A549 treated with DMSO at 1 μM for 4 hours (cell line): ENCODE data around the gene ERAL1. TPM values are rescaled to one million over a fixed set of nuclear protein-coding genes. Genes with fewer than 3 reads are reported as not detected.

Experiments
- total RNA-seq: library from RNA; stranded (reverse); fragments of 200-300 nt; extraction: Qiagen RNA extraction; gene quantifications from 5 replicates; pipeline ENCODE4 v1.2.3, GENCODE V29; 2022; ENCODE audit warnings: low read depth

ERAL1 gene
- total RNA-seq, result 83.5 to 92.0 TPM (median 85.0 TPM) in 5 replicates

GRCh38 chr17:28854457-28855335 is at the start of gene ERAL1:
ERAL1 (plus strand) TSS chr17:28855016; CDS start chr17:28855035, 19 bp downstream.

GRCh38 chr17:28842282-28843012 is 12.4 kb upstream of the ERAL1 start, which contains the start of gene FAM222B:
FAM222B (minus strand) TSS chr17:28842790; CDS start chr17:28766667, 76,123 bp downstream.

GRCh38 chr17:28896884-28897768 is 42.3 kb downstream of the ERAL1 start, which contains the start of gene FLOT2:
FLOT2 (minus strand) TSS chr17:28897733; CDS start chr17:28897574, 159 bp downstream.

GRCh38 chr17:28902819-28903545 is 48.2 kb downstream of the ERAL1 start, which contains the start of gene DHRS13:
DHRS13 (minus strand) TSS chr17:28903079; CDS start chr17:28902944, 135 bp downstream.

Other genes starting within 250 kb of the ERAL1 start
- 3.8 to 7.0 TPM (median 6.0 TPM) in 5 replicates for gene RSKR, start 240.8 kb upstream of the ERAL1 start, total RNA-seq
- 58.3 to 71.6 TPM (median 70.6 TPM) in 5 replicates for gene BLTP2, start 209.9 kb upstream of the ERAL1 start, total RNA-seq
- gene SDF2, start 193.1 kb upstream of the ERAL1 start, total RNA-seq, result 86.5 to 94.5 TPM (median 88.1 TPM) in 5 replicates
- gene SUPT6H, start 192.8 kb upstream of the ERAL1 start, total RNA-seq, result 74.5 to 78.6 TPM (median 77.8 TPM) in 5 replicates
- gene PROCA1, start 143.1 kb upstream of the ERAL1 start, total RNA-seq, result 1.0 to 1.7 TPM (median 1.1 TPM) in 5 replicates
- 233 to 267 TPM (median 261 TPM) in 5 replicates for gene RAB34, start 137.1 kb upstream of the ERAL1 start, total RNA-seq
- gene RPL23A, start 135.0 kb upstream of the ERAL1 start, total RNA-seq, result 1,965 to 2,250 TPM (median 2,168 TPM) in 5 replicates
- 31.2 to 50.8 TPM (median 45.6 TPM) in 5 replicates for gene TLCD1, start 128.8 kb upstream of the ERAL1 start, total RNA-seq
- gene NEK8, start 126.2 kb upstream of the ERAL1 start, total RNA-seq, result 4.1 to 4.9 TPM (median 4.5 TPM) in 5 replicates
- 70.5 to 86.4 TPM (median 76.4 TPM) in 5 replicates for gene TRAF4, start 111.0 kb upstream of the ERAL1 start, total RNA-seq
- 19.4 to 22.2 TPM (median 21.7 TPM) in 5 replicates for gene FAM222B, start 12.2 kb upstream of the ERAL1 start, total RNA-seq
- gene FLOT2, start 42.7 kb downstream of the ERAL1 start, total RNA-seq, result 71.6 to 82.0 TPM (median 73.7 TPM) in 5 replicates
- gene DHRS13, start 48.1 kb downstream of the ERAL1 start, total RNA-seq, result 4.4 to 6.1 TPM (median 5.4 TPM) in 5 replicates
- gene PHF12, start 96.5 kb downstream of the ERAL1 start, total RNA-seq, result 32.0 to 42.7 TPM (median 34.3 TPM) in 5 replicates
- 0.05 to 0.11 TPM in 2 of 5 replicates, not detected in the others for gene SEZ6, start 151.0 kb downstream of the ERAL1 start, total RNA-seq
- 0.06 to 0.30 TPM (median 0.29 TPM) in 3 of 5 replicates, not detected in the others for gene PIPOX, start 188.1 kb downstream of the ERAL1 start, total RNA-seq